ENCODE results near the gene ADAMTS7.

- TF ChIP-seq CTCF (IDR thresholded peaks at IDR 0.05) (no peak), EZH2 (IDR thresholded peaks at IDR 0.05; ENCODE audit: borderline replicate concordance, insufficient read depth, low read depth, low read length, poor library complexity, severe bottlenecking) (no peak)
These were observed 61.4 kb downstream of the ADAMTS7 start for GRCh38 chr15:78749831-78750230.

Measured in B cell (primary cell).